Transverse colon (tissue), 4 donors: ENCODE results near the gene OR4D1. TPM values are rescaled to one million over a fixed set of nuclear protein-coding genes. Genes with fewer than 3 reads are reported as not detected.

Experiments
- DNase-seq: peaks from one replicate; pipeline ENCODE4 v3.0.0-alpha.2; 2019
- H3K27ac ChIP-seq, 4 donors: fragments of 200-600 bp; sonication (generic); 2 replicates each; pipeline ENCODE4 v1.5.1; 2016 to 2018; ENCODE audit warnings: inconsistent platforms in 4 of 4
- H3K27me3 ChIP-seq: fragments of 200-600 bp; sonication (generic); 2 replicates; pipeline ENCODE4 v1.5.1; 2017; ENCODE audit warnings: inconsistent platforms
- H3K36me3 ChIP-seq, 4 donors: fragments of 200-600 bp; sonication (generic); 2 replicates each; pipeline ENCODE4 v1.5.1; 2017 to 2019; ENCODE audit warnings: inconsistent platforms in 4 of 4
- H3K4me1 ChIP-seq, 4 donors: fragments of 200-600 bp; sonication (generic); 2 replicates each; pipeline ENCODE4 v1.5.1; 2017 to 2020; ENCODE audit warnings: inconsistent platforms in 4 of 4
- H3K4me3 ChIP-seq, 4 donors: fragments of 200-600 bp; sonication (generic); 1 replicate in 1 of 4; 2 replicates in 3 of 4; pipeline versions ENCODE4 v1.5.1 to v1.6.1; 2017 to 2019; ENCODE audit warnings: inconsistent platforms in 4 of 4
- H3K9me3 ChIP-seq, 2 donors: fragments of 200-600 bp; sonication (generic); 2 replicates each; pipeline ENCODE4 v1.5.1; 2017 to 2019; ENCODE audit warnings: inconsistent platforms in 2 of 2
- EP300 ChIP-seq: sonication (generic); formaldehyde crosslinking; IDR thresholded peaks from one replicate; pipeline ENCODE4 v1.6.1; 2017; ENCODE audit warnings: antibody characterized with exemption, low read depth
- POLR2A ChIP-seq: fragments of 450-650 bp; IDR thresholded peaks from one replicate; pipeline ENCODE4 v1.6.1; 2016; ENCODE audit warnings: antibody characterized with exemption, mild to moderate bottlenecking, moderate library complexity
- POLR2AphosphoS5 ChIP-seq, 3 donors: sonication (generic); formaldehyde crosslinking; IDR thresholded peaks; one replicate each; pipeline ENCODE4 v1.6.1; 2016; ENCODE audit warnings: antibody characterized with exemption in 3 of 3
- WGBS, 2 donors: methylation state at CpG; one replicate each; pipeline ENCODE4 v1.1.5; 2018; ENCODE audit warnings: low coverage in 1 of 2; 5-methylcytosine and 5-hydroxymethylcytosine counted together
- in situ Hi-C, 4 donors: fragments of 200-750 bp; cut with MboI; loops; one replicate each; pipeline versions ENCODE4 v1.15.0 to v1.15.1; 2017; ENCODE audit warnings: low sequenced_read_pairs in 3 of 4, low pct_ligation_motif_present in 1 of 4, low pct_unique_long_range_greater_than_20kb in 1 of 4
- intact Hi-C: fragments of 100-400 bp; cut with DNase I; formaldehyde crosslinking; loops from one replicate; pipeline ENCODE4 v1.15.1; 2023; ENCODE audit warnings: low total_unique reads
- total RNA-seq, 4 donors: library from RNA; depleted of rRNA; stranded (reverse); fragments of >200 nt; gene quantifications; one replicate each; pipeline ENCODE4 v1.1.0, GENCODE V29; 2016
- TF ChIP-seq, protein P1 (sequence below), 5 experiments: fragments of 200-600 bp in 3 of 5; fragments of 450-650 bp in 2 of 5; sonication (generic) in 3 of 5; IDR thresholded peaks; 1 replicate in 2 of 5; 2 replicates in 3 of 5; pipeline ENCODE4 v1.5.1; 2016 to 2017; ENCODE audit warnings: antibody characterized with exemption in 5 of 5, inconsistent platforms in 3 of 5, mild to moderate bottlenecking in 2 of 5, moderate library complexity in 1 of 5

The OR4D1 gene
- total RNA-seq, 4 donors from 2014 or later: not detected

DNA sequence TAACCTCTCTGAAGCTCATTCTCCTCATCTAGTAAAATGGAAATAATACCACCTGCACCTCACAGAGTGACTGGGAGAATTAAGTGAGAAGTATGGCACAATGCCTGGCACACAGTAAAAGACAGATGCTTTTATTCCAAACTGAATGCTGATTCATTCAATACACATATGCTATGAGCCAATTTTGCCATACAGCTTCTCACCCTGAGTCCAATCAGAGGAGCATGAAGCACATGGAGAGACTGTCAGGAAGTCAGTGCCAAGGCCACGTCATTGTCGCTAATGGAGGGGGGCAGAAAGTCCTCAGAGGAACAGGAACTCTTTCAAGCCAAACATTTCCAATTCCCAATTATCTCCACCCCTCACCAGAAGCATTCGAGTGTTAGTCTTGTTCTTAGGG, 59.3 kb downstream of the OR4D1 start:
- no peak for DNase-seq
- H3K9me3 ChIP-seq: no peaks in the 10 kb centered on the region
- H3K27ac ChIP-seq: no peak overlapping the region
- in situ Hi-C loops: no loop called here
- TF ChIP-seq, protein P1, sequence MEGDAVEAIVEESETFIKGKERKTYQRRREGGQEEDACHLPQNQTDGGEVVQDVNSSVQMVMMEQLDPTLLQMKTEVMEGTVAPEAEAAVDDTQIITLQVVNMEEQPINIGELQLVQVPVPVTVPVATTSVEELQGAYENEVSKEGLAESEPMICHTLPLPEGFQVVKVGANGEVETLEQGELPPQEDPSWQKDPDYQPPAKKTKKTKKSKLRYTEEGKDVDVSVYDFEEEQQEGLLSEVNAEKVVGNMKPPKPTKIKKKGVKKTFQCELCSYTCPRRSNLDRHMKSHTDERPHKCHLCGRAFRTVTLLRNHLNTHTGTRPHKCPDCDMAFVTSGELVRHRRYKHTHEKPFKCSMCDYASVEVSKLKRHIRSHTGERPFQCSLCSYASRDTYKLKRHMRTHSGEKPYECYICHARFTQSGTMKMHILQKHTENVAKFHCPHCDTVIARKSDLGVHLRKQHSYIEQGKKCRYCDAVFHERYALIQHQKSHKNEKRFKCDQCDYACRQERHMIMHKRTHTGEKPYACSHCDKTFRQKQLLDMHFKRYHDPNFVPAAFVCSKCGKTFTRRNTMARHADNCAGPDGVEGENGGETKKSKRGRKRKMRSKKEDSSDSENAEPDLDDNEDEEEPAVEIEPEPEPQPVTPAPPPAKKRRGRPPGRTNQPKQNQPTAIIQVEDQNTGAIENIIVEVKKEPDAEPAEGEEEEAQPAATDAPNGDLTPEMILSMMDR (IDR thresholded peaks at IDR 0.05): no peak
- TF ChIP-seq POLR2A (no peak), EP300 (no peak), POLR2AphosphoS5 (IDR thresholded peaks at IDR 0.05) (no peak)
- no peak overlapping the region for H3K4me3 ChIP-seq
- H3K36me3 ChIP-seq: peaks cover 0 to 16% (median 4%) of the 10 kb centered on the region in 4 donors
- no peaks in the 10 kb centered on the region for H3K27me3 ChIP-seq
- no peaks in the 10 kb centered on the region for H3K4me1 ChIP-seq
- WGBS, 2 donors: 93 to 100% methylated on average over 1 to 3 of the region's 3 CpGs
- intact Hi-C loops: no loop called here

DNA sequence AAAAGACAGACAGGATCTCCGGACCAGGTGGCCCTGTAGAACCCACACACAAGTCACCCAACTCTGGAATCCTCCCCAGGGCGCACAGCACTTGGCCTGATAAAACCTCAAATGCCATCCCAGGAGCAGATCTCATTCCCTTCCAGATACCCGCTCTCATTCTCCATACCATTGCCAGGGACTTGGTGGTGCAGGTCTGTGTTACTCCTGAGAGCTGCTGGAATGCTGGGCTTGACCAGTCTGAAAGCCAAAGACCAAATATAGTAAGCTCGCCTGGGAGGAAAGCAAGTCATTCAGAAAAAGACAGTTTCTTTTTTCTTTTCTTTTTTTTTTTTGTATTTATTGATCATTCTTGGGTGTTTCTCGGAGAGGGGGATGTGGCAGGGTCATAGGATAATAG, 60.2 kb downstream of the OR4D1 start:
- no peak overlapping the region for H3K27ac ChIP-seq

More for the DNA sequence above, 60.2 kb downstream of the OR4D1 start:
- Histone ChIP-seq H3K4me3 (no peak overlapping the region), H3K27me3 (no peaks in the 10 kb centered on the region), H3K9me3 (no peaks in the 10 kb centered on the region), H3K4me1 (no peaks in the 10 kb centered on the region), H3K36me3 (peaks cover 0 to 18% (median 7%) of the 10 kb centered on the region in 4 donors)
- 95% methylated on average over 5 of the region's 5 CpGs; no CpG with 5 or more reads in 1 of the 2 donors for WGBS, 2 donors
- intact Hi-C loops (no loop called here), in situ Hi-C loops (no loop called here)
- TF ChIP-seq POLR2AphosphoS5 (IDR thresholded peaks at IDR 0.05): no peak
- TF ChIP-seq POLR2A: no peak
- TF ChIP-seq, protein P1 (IDR thresholded peaks at IDR 0.05): no peak
- TF ChIP-seq EP300: no peak
- no peak for DNase-seq

Other genes with a start within 250 kb of the OR4D1 start
- 10 to 100 TPM; 20.2 to 27.3 (median 24.6) TPM for gene CUEDC1, start 193.0 kb upstream of the OR4D1 start, total RNA-seq
- gene VEZF1, start 160.1 kb upstream of the OR4D1 start, total RNA-seq: 10 to 100 TPM; 44.0 to 65.1 (median 50.1) TPM
- gene SRSF1, start 141.1 kb upstream of the OR4D1 start, total RNA-seq: 100 to 1,000 TPM; 122 to 174 (median 143) TPM
- 10 to 100 TPM; 12.3 to 26.2 (median 22.7) TPM for gene DYNLL2, start 65.0 kb upstream of the OR4D1 start, total RNA-seq
- gene OR4D2, start 18.6 kb downstream of the OR4D1 start, total RNA-seq: not detected
- not detected for gene EPX, start 44.3 kb downstream of the OR4D1 start, total RNA-seq
- 10 to 100 TPM in 3 of 4 donors, 1 to 10 TPM in 1; 8.5 to 51.9 (median 18.3) TPM for gene MKS1, start 70.9 kb downstream of the OR4D1 start, total RNA-seq
- gene LPO, start 90.2 kb downstream of the OR4D1 start, total RNA-seq: not detected
- gene MPO, start 132.6 kb downstream of the OR4D1 start, total RNA-seq: not detected
- gene TSPOAP1, start 180.4 kb downstream of the OR4D1 start, total RNA-seq: 10 to 100 TPM in 2 of 4 donors, 1 to 10 TPM in 2; 4.4 to 21.7 (median 9.4) TPM
- 10 to 100 TPM; 12.0 to 66.3 (median 40.0) TPM for gene SUPT4H1, start 203.8 kb downstream of the OR4D1 start, total RNA-seq